ENCODE data around the gene HEPN1. TPM values are rescaled to one million over a fixed set of nuclear protein-coding genes. Genes with fewer than 3 reads are reported as not detected.
A peak's percentile ranks its signal among the peaks of the same experiment; 100 is the strongest.

The HEPN1 gene
- not detected for polyA plus RNA-seq (2013, experiment 1 of 4)
- not detected for polyA plus RNA-seq (2013, experiment 2 of 4)
- not detected for polyA plus RNA-seq (2013, experiment 3 of 4)
- not detected for polyA plus RNA-seq (2013, experiment 4 of 4)

DNA sequence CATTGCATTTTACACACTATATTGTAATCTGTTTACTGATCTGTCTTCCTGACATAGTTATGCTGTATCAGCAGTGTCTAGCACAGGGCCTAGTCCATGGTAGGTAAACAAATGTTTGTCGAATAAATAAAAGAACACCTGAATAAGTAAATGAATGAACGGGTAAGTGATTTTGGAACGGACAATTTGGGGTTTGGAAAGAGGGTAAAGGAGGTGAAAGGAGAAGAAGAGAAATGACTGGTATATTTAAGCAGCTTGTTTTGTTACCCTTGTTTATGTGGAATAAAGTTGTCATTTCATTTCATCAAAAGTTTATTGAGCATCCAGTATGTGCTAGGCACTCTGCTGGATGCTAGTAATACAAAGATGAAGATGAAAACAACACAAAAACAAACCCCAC, at the start of gene HEPN1:
Gene HEPN1 (plus strand): TSS at position 301 of the 400 bp plus-strand sequence.
- peaks cover 58% of the 10 kb centered on the region for H3K27me3 ChIP-seq (ENCODE audit: control insufficient read depth, insufficient read depth, low read length, poor library complexity, severe bottlenecking)
- H3K4me3 ChIP-seq (ENCODE audit: insufficient read depth, low read depth, low read length), result no peak within 1 kb of the TSS

DNA sequence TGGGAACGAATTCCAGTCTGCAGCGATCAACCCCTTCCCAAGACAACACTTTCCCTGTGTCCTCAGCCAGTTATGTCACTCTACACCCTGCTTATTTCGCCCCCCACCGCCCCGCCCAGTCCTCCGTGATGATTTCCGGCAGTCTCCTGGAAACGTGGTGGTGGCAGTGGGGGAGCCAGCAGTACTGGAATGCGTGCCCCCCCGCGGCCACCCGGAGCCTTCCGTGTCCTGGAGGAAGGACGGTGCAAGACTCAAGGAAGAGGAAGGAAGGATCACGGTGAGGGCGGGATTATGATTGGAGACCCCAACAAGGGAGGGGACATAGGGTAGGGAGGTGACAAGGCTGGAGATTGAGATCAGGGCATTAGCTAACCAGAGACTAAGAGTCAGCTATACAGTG, 49.7 kb upstream of the HEPN1 start:
- Histone ChIP-seq H3K27me3 (ENCODE audit: control insufficient read depth, insufficient read depth, low read length, poor library complexity, severe bottlenecking) (peaks cover 100% of the 10 kb centered on the region), H3K4me3 (ENCODE audit: insufficient read depth, low read depth, low read length) (no peak overlapping the region), H3K4me1 (ENCODE audit: control insufficient read depth, insufficient read depth, low read length) (peaks cover 22% of the 10 kb centered on the region), H3K27ac (ENCODE audit: insufficient read depth, low read depth, low read length, poor library complexity, severe bottlenecking) (no peak overlapping the region), H3K9me3 (ENCODE audit: control insufficient read depth, low read length) (no peaks in the 10 kb centered on the region), H3K36me3 (ENCODE audit: control insufficient read depth, insufficient read depth, low read length) (no peaks in the 10 kb centered on the region)
- 19 to 21% methylated on average over 13 to 16 of the region's 16 CpGs for WGBS, 2 experiments

More for the DNA sequence above, at the start of gene HEPN1:
- WGBS, 2 experiments, result 95 to 97% methylated on average over 3 of the region's 3 CpGs
- Histone ChIP-seq H3K4me1 (ENCODE audit: control insufficient read depth, insufficient read depth, low read length) (no peaks in the 10 kb centered on the region), H3K27ac (ENCODE audit: insufficient read depth, low read depth, low read length, poor library complexity, severe bottlenecking) (no peak within 1 kb of the TSS), H3K9me3 (ENCODE audit: control insufficient read depth, low read length) (no peaks in the 10 kb centered on the region), H3K36me3 (ENCODE audit: control insufficient read depth, insufficient read depth, low read length) (no peaks in the 10 kb centered on the region)

DNA sequence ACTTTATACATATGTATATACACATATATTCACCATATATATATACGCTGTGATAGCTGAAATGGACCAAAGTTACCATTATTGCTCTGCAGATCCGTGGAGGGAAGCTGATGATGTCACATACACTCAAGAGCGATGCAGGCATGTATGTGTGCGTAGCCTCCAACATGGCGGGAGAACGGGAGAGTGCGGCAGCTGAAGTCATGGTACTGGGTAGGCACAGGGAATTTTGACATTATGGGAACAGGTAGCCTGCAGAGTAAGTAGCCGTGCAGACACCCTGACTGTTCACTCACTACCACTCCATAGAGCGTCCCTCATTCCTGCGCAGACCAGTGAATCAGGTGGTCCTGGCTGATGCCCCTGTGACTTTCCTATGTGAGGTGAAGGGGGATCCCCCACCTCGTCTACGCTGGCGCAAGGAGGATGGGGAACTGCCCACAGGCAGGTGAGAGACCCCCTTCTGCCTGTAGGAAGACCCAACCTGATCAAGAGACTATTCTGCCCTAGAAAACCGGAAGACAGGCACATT, 49.1 kb upstream of the HEPN1 start:
- Histone ChIP-seq H3K27me3 (ENCODE audit: control insufficient read depth, insufficient read depth, low read length, poor library complexity, severe bottlenecking) (peaks cover 100% of the 10 kb centered on the region), H3K27ac (ENCODE audit: insufficient read depth, low read depth, low read length, poor library complexity, severe bottlenecking) (no peak overlapping the region), H3K4me3 (ENCODE audit: insufficient read depth, low read depth, low read length) (no peak overlapping the region), H3K36me3 (ENCODE audit: control insufficient read depth, insufficient read depth, low read length) (no peaks in the 10 kb centered on the region), H3K4me1 (ENCODE audit: control insufficient read depth, insufficient read depth, low read length) (peaks cover 20% of the 10 kb centered on the region), H3K9me3 (ENCODE audit: control insufficient read depth, low read length) (no peaks in the 10 kb centered on the region)
- 89 to 90% methylated on average over 14 of the region's 14 CpGs for WGBS, 2 experiments

DNA sequence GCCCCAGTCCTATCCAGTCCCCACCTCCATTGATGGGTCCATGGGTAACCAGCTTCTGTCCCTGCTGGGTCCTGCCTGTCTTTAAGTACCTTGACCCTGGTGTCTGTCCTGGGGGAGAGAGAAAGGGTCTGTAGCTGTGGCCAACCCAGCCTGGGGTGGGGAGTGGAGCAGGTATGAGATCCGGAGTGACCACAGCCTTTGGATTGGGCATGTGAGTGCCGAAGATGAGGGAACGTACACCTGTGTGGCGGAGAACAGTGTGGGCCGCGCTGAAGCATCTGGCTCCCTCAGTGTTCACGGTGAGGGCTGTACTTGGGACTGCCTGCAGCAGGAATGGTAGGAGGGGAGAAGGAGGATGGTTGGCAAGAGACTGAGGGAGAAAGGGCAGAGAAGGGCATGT, 48.6 kb upstream of the HEPN1 start:
- Histone ChIP-seq H3K27me3 (ENCODE audit: control insufficient read depth, insufficient read depth, low read length, poor library complexity, severe bottlenecking) (peaks cover 100% of the 10 kb centered on the region), H3K4me3 (ENCODE audit: insufficient read depth, low read depth, low read length) (no peak overlapping the region), H3K4me1 (ENCODE audit: control insufficient read depth, insufficient read depth, low read length) (peaks cover 15% of the 10 kb centered on the region), H3K27ac (ENCODE audit: insufficient read depth, low read depth, low read length, poor library complexity, severe bottlenecking) (no peak overlapping the region), H3K36me3 (ENCODE audit: control insufficient read depth, insufficient read depth, low read length) (no peaks in the 10 kb centered on the region), H3K9me3 (ENCODE audit: control insufficient read depth, low read length) (no peaks in the 10 kb centered on the region)
- WGBS, 2 experiments, result 81 to 82% methylated on average over 7 of the region's 7 CpGs

DNA sequence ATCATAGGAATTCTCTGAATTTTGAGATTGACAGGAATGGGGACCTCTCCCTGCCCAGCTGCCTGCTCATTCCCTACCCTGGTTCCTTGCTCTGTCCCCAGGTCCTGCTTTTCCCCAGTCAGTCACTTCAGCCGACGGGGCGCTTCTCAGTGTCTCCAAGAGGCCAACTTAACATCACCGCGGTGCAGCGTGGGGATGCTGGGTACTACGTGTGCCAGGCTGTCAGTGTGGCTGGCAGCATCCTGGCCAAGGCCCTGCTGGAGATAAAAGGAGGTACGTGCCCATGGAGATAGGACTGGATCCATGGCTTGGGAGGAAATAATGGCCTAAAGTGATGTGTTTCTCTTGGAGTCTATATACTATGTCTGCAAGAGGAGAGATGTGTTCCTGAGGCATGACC, 46.8 kb upstream of the HEPN1 start:
- no peak overlapping the region for H3K4me3 ChIP-seq (ENCODE audit: insufficient read depth, low read depth, low read length)
- H3K36me3 ChIP-seq (ENCODE audit: control insufficient read depth, insufficient read depth, low read length), result no peaks in the 10 kb centered on the region
- no peak overlapping the region for H3K27ac ChIP-seq (ENCODE audit: insufficient read depth, low read depth, low read length, poor library complexity, severe bottlenecking)
- H3K27me3 ChIP-seq (ENCODE audit: control insufficient read depth, insufficient read depth, low read length, poor library complexity, severe bottlenecking), result peaks cover 89% of the 10 kb centered on the region
- 78 to 83% methylated on average over 8 of the region's 8 CpGs for WGBS, 2 experiments
- H3K4me1 ChIP-seq (ENCODE audit: control insufficient read depth, insufficient read depth, low read length), result peaks cover 11% of the 10 kb centered on the region
- no peaks in the 10 kb centered on the region for H3K9me3 ChIP-seq (ENCODE audit: control insufficient read depth, low read length)

DNA sequence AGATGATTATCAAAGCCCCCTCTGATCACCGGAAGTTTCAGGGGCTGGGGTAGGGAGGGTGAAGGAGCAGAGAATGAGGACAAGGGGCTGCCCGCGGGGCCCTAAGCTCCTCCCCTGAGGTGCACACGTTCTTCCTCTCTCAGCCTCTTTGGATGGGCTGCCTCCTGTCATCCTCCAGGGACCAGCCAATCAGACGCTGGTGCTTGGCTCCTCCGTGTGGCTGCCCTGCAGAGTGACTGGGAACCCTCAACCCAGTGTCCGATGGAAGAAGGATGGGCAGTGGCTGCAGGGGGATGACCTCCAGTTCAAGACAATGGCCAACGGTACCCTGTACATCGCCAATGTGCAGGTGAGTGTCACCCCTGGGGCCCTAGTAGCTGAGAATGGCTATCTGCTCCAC, 46.3 kb upstream of the HEPN1 start:
- WGBS, 2 experiments, result 39 to 40% methylated on average over 9 of the region's 9 CpGs
- Histone ChIP-seq H3K4me1 (ENCODE audit: control insufficient read depth, insufficient read depth, low read length) (peaks cover 11% of the 10 kb centered on the region), H3K4me3 (ENCODE audit: insufficient read depth, low read depth, low read length) (no peak overlapping the region), H3K9me3 (ENCODE audit: control insufficient read depth, low read length) (no peaks in the 10 kb centered on the region), H3K36me3 (ENCODE audit: control insufficient read depth, insufficient read depth, low read length) (no peaks in the 10 kb centered on the region), H3K27me3 (ENCODE audit: control insufficient read depth, insufficient read depth, low read length, poor library complexity, severe bottlenecking) (peaks cover 84% of the 10 kb centered on the region), H3K27ac (ENCODE audit: insufficient read depth, low read depth, low read length, poor library complexity, severe bottlenecking) (no peak overlapping the region)

DNA sequence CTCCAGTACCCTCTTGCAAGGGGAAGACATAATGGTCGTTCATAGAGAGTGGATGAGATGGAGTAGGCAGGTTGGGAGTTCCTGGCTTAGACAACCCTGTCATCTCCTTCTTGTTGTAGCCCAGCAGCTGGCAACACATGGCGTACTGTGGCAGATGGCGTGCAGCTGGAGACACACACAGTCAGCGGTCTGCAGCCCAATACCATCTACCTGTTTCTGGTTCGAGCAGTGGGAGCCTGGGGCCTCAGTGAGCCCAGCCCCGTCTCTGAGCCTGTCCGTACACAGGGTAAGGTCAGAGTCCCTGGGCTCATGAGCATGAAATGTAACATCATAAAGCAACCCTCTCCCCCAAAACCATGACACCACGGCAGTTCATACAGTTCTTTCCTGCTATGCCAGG, 45.1 kb upstream of the HEPN1 start:
- Histone ChIP-seq H3K9me3 (ENCODE audit: control insufficient read depth, low read length) (no peaks in the 10 kb centered on the region), H3K27ac (ENCODE audit: insufficient read depth, low read depth, low read length, poor library complexity, severe bottlenecking) (no peak overlapping the region), H3K4me1 (ENCODE audit: control insufficient read depth, insufficient read depth, low read length) (peaks cover 5% of the 10 kb centered on the region), H3K4me3 (ENCODE audit: insufficient read depth, low read depth, low read length) (no peak overlapping the region), H3K27me3 (ENCODE audit: control insufficient read depth, insufficient read depth, low read length, poor library complexity, severe bottlenecking) (peaks cover 72% of the 10 kb centered on the region), H3K36me3 (ENCODE audit: control insufficient read depth, insufficient read depth, low read length) (no peaks in the 10 kb centered on the region)
- WGBS, 2 experiments, result 90 to 94% methylated on average over 8 of the region's 8 CpGs

DNA sequence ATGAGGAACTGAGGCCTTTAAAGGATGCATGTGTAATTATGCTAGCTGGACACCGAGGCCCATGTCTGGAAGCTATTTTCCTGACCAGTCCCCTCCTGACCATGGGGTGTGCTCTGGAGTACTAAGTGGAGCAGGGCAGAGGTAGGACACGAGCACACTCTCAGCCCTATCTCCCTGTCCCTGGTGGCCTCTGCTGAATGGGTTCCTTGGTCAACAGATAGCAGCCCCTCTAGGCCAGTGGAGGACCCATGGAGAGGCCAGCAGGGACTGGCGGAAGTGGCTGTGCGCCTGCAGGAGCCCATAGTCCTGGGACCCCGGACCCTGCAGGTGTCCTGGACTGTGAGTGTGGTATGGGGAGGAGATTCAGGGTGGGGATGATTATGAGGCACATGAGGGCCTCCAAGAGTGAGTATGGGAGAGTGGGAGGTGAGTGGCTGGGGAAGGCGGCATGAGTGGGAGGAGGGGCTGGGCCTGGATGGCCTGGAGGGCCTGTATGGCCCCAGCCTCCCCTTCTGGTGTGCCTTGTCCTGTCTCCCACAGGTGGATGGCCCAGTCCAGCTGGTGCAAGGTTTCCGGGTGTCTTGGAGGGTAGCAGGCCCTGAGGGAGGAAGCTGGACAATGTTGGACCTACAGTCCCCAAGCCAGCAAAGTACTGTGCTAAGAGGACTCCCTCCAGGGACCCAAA, 44.3 kb upstream of the HEPN1 start:
- no peaks in the 10 kb centered on the region for H3K36me3 ChIP-seq (ENCODE audit: control insufficient read depth, insufficient read depth, low read length)
- peaks cover 64% of the 10 kb centered on the region for H3K27me3 ChIP-seq (ENCODE audit: control insufficient read depth, insufficient read depth, low read length, poor library complexity, severe bottlenecking)
- H3K9me3 ChIP-seq (ENCODE audit: control insufficient read depth, low read length), result no peaks in the 10 kb centered on the region
- no peak overlapping the region for H3K27ac ChIP-seq (ENCODE audit: insufficient read depth, low read depth, low read length, poor library complexity, severe bottlenecking)
- peaks cover 5% of the 10 kb centered on the region for H3K4me1 ChIP-seq (ENCODE audit: control insufficient read depth, insufficient read depth, low read length)
- 93 to 95% methylated on average over 7 of the region's 7 CpGs for WGBS, 2 experiments
- H3K4me3 ChIP-seq (ENCODE audit: insufficient read depth, low read depth, low read length), result no peak overlapping the region

DNA sequence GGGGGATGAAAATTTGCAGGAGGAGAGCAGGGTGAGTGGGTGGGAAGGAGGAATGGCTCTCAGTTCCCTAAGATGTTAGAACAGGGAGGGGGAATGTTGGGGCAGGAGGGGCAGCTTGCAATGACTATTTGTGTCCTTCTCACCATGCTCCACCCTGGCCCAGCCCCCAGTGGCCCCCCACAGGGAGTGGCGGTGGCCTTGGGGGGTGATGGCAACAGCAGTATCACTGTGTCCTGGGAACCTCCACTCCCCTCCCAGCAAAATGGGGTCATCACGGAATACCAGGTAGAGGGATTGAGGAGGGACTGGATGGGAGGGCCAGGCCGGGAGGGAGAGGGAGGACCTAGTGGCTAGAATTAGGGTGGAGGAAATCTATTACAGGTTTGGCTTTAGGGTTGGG, 43.6 kb upstream of the HEPN1 start:
- H3K4me1 ChIP-seq (ENCODE audit: control insufficient read depth, insufficient read depth, low read length), result peaks cover 5% of the 10 kb centered on the region
- WGBS, 2 experiments, result 48 to 56% methylated on average over 3 of the region's 3 CpGs
- H3K27ac ChIP-seq (ENCODE audit: insufficient read depth, low read depth, low read length, poor library complexity, severe bottlenecking), result no peak overlapping the region
- H3K36me3 ChIP-seq (ENCODE audit: control insufficient read depth, insufficient read depth, low read length), result no peaks in the 10 kb centered on the region
- peaks cover 58% of the 10 kb centered on the region for H3K27me3 ChIP-seq (ENCODE audit: control insufficient read depth, insufficient read depth, low read length, poor library complexity, severe bottlenecking)
- peak overlapping the region; percentile 73 for H3K4me3 ChIP-seq (ENCODE audit: insufficient read depth, low read depth, low read length)
- no peaks in the 10 kb centered on the region for H3K9me3 ChIP-seq (ENCODE audit: control insufficient read depth, low read length)

DNA sequence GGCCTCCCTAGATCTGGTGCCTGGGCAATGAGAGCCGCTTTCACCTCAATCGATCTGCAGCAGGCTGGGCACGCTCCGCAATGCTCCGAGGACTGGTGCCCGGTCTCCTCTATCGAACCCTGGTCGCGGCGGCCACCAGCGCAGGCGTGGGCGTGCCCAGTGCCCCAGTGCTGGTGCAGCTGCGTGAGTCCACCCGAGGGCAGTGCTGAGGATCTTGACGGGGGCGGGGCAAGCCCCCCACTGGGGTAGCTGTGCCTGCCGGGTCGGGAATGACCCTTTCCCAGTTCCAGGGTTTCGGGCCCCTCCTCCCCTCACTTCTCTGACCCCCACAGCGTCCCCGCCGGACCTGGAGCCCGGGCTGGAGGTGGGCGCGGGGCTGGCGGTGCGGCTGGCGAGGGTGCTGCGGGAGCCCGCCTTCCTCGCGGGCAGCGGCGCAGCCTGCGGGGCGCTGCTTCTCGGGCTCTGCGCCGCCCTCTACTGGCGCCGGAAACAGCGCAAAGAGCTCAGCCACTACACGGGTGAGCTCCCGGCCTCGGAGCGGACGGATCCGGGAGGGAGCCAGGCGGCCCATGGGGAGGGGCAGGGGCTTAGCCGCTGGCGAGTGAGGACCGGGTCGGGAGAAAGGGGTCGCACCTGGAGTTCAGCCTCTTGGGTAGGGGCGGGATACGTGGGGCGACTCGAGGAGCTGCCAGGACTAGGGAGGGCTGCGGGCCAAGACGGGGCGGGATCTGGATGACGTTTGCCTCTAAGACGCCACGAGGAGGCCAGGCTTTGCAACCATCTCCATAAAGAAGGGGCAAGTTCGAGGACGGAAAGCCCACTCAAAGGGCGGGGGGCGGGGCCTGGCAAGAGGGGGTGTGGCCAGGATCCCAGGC, 42.9 kb upstream of the HEPN1 start:
- WGBS, 2 experiments, result 1% methylated on average over 69 of the region's 69 CpGs
- Histone ChIP-seq H3K4me3 (ENCODE audit: insufficient read depth, low read depth, low read length) (peak overlapping the region; percentile 73), H3K9me3 (ENCODE audit: control insufficient read depth, low read length) (no peaks in the 10 kb centered on the region), H3K4me1 (ENCODE audit: control insufficient read depth, insufficient read depth, low read length) (peaks cover 5% of the 10 kb centered on the region), H3K27me3 (ENCODE audit: control insufficient read depth, insufficient read depth, low read length, poor library complexity, severe bottlenecking) (peaks cover 50% of the 10 kb centered on the region), H3K36me3 (ENCODE audit: control insufficient read depth, insufficient read depth, low read length) (no peaks in the 10 kb centered on the region), H3K27ac (ENCODE audit: insufficient read depth, low read depth, low read length, poor library complexity, severe bottlenecking) (peak overlapping the region; percentile 87)

Data from ectodermal cell (in vitro differentiated cells).